ENCODE data around the gene CAMTA1. TPM values are rescaled to one million over a fixed set of nuclear protein-coding genes. Genes with fewer than 3 reads are reported as not detected.

CAMTA1 gene
- total RNA-seq, 1 donor from 2014 or later: 77.6 TPM

DNA sequence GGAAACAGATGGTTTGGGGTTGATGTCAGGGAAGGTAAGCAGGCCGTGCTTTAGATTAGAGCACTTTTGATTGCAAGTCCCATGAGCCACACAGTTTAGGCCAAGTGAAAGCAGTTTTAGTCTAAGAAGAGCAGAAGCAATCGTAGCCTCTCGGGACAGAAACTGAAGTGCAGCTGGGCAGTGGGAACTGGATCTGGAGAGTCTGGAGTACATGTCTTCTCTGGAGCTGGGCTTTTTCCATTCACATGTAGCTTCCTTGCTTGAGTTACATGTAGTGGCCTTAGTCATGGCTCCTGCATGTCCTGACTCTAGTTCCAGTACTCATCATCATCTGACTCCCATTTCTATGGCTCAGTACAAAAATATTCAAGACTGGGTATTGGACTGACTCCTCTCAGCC is 16.7 kb downstream of the CAMTA1 start:
- Histone ChIP-seq H3K9ac (ENCODE audit: low read length) (no peak overlapping the region), H3K4me1 (ENCODE audit: insufficient read depth, low read length) (peaks cover 3% of the 10 kb centered on the region), H2AFZ (ENCODE audit: low read depth, low read length) (no peak overlapping the region), H3K27me3 (ENCODE audit: insufficient read depth, low read length) (no peaks in the 10 kb centered on the region), H3K79me2 (ENCODE audit: insufficient read depth, low read length) (peaks cover 82% of the 10 kb centered on the region), H3K9me3 (ENCODE audit: insufficient read depth, low read depth, low read length) (no peaks in the 10 kb centered on the region), H3K36me3 (ENCODE audit: insufficient read depth, low read length) (no peaks in the 10 kb centered on the region), H3K27ac (ENCODE audit: low read depth, low read length) (no peak overlapping the region), H4K20me1 (ENCODE audit: insufficient read depth, low read length) (peaks cover 53% of the 10 kb centered on the region), H3K4me2 (ENCODE audit: low read length) (no peak overlapping the region), H3K4me3 (ENCODE audit: insufficient read depth, low read depth, low read length) (no peak overlapping the region)
- H3K9me3 Mint-ChIP-seq (ENCODE audit: unreplicated experiment): no peaks in the 10 kb centered on the region
- H3K27me3 Mint-ChIP-seq (ENCODE audit: low read depth, unreplicated experiment): no peaks in the 10 kb centered on the region
- H3K27ac Mint-ChIP-seq (ENCODE audit: unreplicated experiment): no peak overlapping the region
- FAIRE-seq: no peak
- H3K36me3 Mint-ChIP-seq (ENCODE audit: low read depth, unreplicated experiment): no peaks in the 10 kb centered on the region
- TF ChIP-seq, protein P1, sequence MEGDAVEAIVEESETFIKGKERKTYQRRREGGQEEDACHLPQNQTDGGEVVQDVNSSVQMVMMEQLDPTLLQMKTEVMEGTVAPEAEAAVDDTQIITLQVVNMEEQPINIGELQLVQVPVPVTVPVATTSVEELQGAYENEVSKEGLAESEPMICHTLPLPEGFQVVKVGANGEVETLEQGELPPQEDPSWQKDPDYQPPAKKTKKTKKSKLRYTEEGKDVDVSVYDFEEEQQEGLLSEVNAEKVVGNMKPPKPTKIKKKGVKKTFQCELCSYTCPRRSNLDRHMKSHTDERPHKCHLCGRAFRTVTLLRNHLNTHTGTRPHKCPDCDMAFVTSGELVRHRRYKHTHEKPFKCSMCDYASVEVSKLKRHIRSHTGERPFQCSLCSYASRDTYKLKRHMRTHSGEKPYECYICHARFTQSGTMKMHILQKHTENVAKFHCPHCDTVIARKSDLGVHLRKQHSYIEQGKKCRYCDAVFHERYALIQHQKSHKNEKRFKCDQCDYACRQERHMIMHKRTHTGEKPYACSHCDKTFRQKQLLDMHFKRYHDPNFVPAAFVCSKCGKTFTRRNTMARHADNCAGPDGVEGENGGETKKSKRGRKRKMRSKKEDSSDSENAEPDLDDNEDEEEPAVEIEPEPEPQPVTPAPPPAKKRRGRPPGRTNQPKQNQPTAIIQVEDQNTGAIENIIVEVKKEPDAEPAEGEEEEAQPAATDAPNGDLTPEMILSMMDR (IDR thresholded peaks at IDR 0.05; ENCODE audit: insufficient read depth, low read depth, low read length): no peak
- no peak for TF ChIP-seq EZH2 (IDR thresholded peaks at IDR 0.05; ENCODE audit: insufficient read depth, low read length)
- peaks cover 18% of the 10 kb centered on the region for H3K4me1 Mint-ChIP-seq (ENCODE audit: low read depth, unreplicated experiment)
- no peak overlapping the region for H3K4me3 Mint-ChIP-seq (ENCODE audit: unreplicated experiment)
- peak; percentile 51 for DNase-seq (ENCODE audit: low read depth)

DNA sequence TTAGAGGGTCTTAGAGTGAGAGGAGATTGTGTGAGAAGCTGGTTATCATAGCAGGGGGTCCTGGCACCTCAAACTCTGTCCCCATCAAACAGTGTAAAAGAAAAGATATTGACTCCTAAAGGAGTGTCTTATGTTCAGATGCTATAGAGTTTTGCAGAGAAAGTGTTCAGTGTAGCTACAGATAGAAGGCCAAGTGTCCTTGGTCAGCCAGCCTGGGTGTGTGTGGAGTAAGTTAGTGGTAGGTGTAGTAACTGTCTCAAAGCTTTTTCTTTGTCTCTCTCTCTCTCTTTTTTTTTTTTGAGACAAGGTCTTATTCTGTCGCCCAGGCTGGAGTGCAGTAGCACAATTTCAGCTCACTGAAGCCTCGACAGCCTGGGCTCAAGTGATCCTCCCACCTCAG is 17.2 kb downstream of the CAMTA1 start:
- Histone ChIP-seq H2AFZ (ENCODE audit: low read depth, low read length) (no peak overlapping the region), H4K20me1 (ENCODE audit: insufficient read depth, low read length) (peaks cover 53% of the 10 kb centered on the region), H3K27ac (ENCODE audit: low read depth, low read length) (no peak overlapping the region), H3K27me3 (ENCODE audit: insufficient read depth, low read length) (no peaks in the 10 kb centered on the region), H3K36me3 (ENCODE audit: insufficient read depth, low read length) (no peaks in the 10 kb centered on the region), H3K79me2 (ENCODE audit: insufficient read depth, low read length) (peaks cover 80% of the 10 kb centered on the region), H3K9me3 (ENCODE audit: insufficient read depth, low read depth, low read length) (no peaks in the 10 kb centered on the region), H3K9ac (ENCODE audit: low read length) (no peak overlapping the region), H3K4me3 (ENCODE audit: insufficient read depth, low read depth, low read length) (no peak overlapping the region), H3K4me2 (ENCODE audit: low read length) (no peak overlapping the region), H3K4me1 (ENCODE audit: insufficient read depth, low read length) (peaks cover 3% of the 10 kb centered on the region)
- TF ChIP-seq, protein P1 (IDR thresholded peaks at IDR 0.05; ENCODE audit: insufficient read depth, low read depth, low read length): no peak
- TF ChIP-seq EZH2 (IDR thresholded peaks at IDR 0.05; ENCODE audit: insufficient read depth, low read length): no peak
- DNase-seq (ENCODE audit: low read depth): no peak
- Mint-ChIP-seq H3K36me3 (ENCODE audit: low read depth, unreplicated experiment) (no peaks in the 10 kb centered on the region), H3K9me3 (ENCODE audit: unreplicated experiment) (no peaks in the 10 kb centered on the region), H3K27ac (ENCODE audit: unreplicated experiment) (no peak overlapping the region), H3K4me1 (ENCODE audit: low read depth, unreplicated experiment) (peaks cover 18% of the 10 kb centered on the region), H3K4me3 (ENCODE audit: unreplicated experiment) (no peak overlapping the region), H3K27me3 (ENCODE audit: low read depth, unreplicated experiment) (no peaks in the 10 kb centered on the region)
- no peak for FAIRE-seq

DNA sequence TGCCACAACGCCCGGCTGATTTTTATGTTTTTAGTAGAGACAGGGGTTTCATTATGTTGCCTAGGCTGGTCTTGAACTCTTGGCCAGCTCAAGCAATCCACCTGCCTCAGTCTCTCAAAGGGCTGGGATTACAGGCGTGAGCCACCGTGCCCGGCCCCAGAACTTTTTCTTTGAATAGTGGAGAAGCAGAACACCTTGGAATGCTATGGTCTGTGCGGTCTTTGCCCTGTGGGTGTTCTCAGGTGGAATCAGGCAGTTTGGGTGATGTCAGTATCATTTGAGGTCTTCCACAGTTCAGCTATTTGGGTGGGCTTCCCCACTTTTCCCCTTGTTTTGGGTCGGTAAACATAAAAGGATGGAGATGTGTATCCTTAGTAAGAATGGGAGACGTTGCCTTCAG is 17.6 kb downstream of the CAMTA1 start:
- Histone ChIP-seq H3K27ac (ENCODE audit: low read depth, low read length) (no peak overlapping the region), H3K9ac (ENCODE audit: low read length) (no peak overlapping the region), H4K20me1 (ENCODE audit: insufficient read depth, low read length) (peaks cover 57% of the 10 kb centered on the region), H2AFZ (ENCODE audit: low read depth, low read length) (no peak overlapping the region), H3K4me2 (ENCODE audit: low read length) (peak overlapping the region; percentile 3), H3K27me3 (ENCODE audit: insufficient read depth, low read length) (no peaks in the 10 kb centered on the region), H3K9me3 (ENCODE audit: insufficient read depth, low read depth, low read length) (no peaks in the 10 kb centered on the region), H3K4me3 (ENCODE audit: insufficient read depth, low read depth, low read length) (no peak overlapping the region), H3K79me2 (ENCODE audit: insufficient read depth, low read length) (peaks cover 80% of the 10 kb centered on the region), H3K4me1 (ENCODE audit: insufficient read depth, low read length) (peaks cover 3% of the 10 kb centered on the region), H3K36me3 (ENCODE audit: insufficient read depth, low read length) (no peaks in the 10 kb centered on the region)
- Mint-ChIP-seq H3K27me3 (ENCODE audit: low read depth, unreplicated experiment) (no peaks in the 10 kb centered on the region), H3K36me3 (ENCODE audit: low read depth, unreplicated experiment) (no peaks in the 10 kb centered on the region), H3K27ac (ENCODE audit: unreplicated experiment) (no peak overlapping the region), H3K4me3 (ENCODE audit: unreplicated experiment) (no peak overlapping the region), H3K9me3 (ENCODE audit: unreplicated experiment) (no peaks in the 10 kb centered on the region), H3K4me1 (ENCODE audit: low read depth, unreplicated experiment) (peaks cover 18% of the 10 kb centered on the region)
- FAIRE-seq: no peak
- DNase-seq (ENCODE audit: low read depth): no peak
- TF ChIP-seq, protein P1 (IDR thresholded peaks at IDR 0.05; ENCODE audit: insufficient read depth, low read depth, low read length): no peak
- TF ChIP-seq EZH2 (IDR thresholded peaks at IDR 0.05; ENCODE audit: insufficient read depth, low read length): no peak

All from astrocyte (in vitro differentiated cells and primary cell).